HFF-Myc (cell line): ENCODE measurements around the gene SSNA1.

Experiments
- DNase-seq: peaks from one replicate; pipeline ENCODE4 v3.0.0-alpha.2; 2011; ENCODE audit warnings: low read depth; ENCODE audit errors: extremely low read depth
- H3K4me3 ChIP-seq: replicated peaks from 2 replicates; pipeline ENCODE4 v1.5.1; 2011; ENCODE audit warnings: low read depth, mild to moderate bottlenecking, control low read depth, low read length
- CTCF ChIP-seq: IDR thresholded peaks from 2 replicates; pipeline ENCODE4 v1.5.1; 2012; ENCODE audit warnings: mild to moderate bottlenecking, low read depth, low read length, control low read depth; ENCODE audit errors: missing control alignments

SSNA1 gene

GRCh38 chr9:137215196-137215986 is 26.9 kb downstream of the SSNA1 start:
- no peak overlapping the region for H3K4me3 ChIP-seq
- TF ChIP-seq CTCF: no peak
- no peak for DNase-seq

- TF ChIP-seq CTCF: no peak
- no peak overlapping the region for H3K4me3 ChIP-seq
- DNase-seq: no peak
Measured at GRCh38 chr9:137216188-137216965, 27.9 kb downstream of the SSNA1 start.

DNA sequence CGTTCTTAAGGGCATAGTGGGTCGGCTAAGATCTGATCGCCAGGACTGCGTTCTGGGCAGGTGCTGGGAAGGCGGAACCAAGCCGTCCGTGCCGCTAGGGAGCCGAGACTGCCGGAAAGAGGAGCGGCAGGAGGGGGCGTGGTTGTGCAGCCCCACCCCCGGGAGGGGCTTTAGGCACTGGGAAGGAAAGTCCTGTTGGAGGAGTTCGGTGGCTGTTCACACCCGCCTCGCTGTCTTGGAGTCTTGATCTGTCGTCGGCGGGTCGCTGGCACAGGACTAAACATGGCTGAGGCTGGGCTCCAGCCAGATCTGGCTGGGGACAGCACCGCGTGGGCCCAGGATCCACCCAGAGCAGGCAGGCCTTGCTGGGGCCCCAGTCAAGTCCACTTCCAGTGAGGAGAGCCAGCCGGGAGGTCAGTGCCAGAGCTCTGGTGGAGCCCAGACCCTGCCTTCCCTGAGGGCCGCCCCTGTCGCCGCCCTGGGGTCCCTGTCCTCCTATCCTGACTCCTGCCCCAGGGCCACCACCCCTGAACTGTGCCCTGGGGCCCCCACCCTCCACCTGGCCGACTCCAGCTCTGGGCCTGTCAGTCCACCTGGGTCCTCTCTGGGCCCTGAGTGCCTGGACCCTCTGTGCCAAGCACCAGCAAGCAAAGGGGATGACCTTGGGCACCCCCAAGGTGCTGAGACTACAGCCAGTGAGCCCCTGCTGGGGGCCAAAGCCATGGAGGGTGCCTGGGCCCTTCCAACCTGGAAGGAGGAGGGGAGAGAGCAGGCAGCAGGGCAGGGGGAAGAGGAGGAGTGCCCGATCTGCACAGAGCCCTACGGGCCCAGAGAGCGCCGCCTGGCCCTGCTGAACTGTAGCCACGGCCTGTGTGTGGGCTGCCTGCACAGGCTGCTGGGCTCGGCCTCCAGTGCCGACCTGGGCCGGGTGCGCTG is 29.1 kb downstream of the SSNA1 start:
- DNase-seq: no peak
- TF ChIP-seq CTCF: no peak
- H3K4me3 ChIP-seq: no peak overlapping the region

GRCh38 chr9:137218212-137218753 is 29.8 kb downstream of the SSNA1 start:
- no peak overlapping the region for H3K4me3 ChIP-seq
- DNase-seq: no peak
- TF ChIP-seq CTCF: no peak

DNA sequence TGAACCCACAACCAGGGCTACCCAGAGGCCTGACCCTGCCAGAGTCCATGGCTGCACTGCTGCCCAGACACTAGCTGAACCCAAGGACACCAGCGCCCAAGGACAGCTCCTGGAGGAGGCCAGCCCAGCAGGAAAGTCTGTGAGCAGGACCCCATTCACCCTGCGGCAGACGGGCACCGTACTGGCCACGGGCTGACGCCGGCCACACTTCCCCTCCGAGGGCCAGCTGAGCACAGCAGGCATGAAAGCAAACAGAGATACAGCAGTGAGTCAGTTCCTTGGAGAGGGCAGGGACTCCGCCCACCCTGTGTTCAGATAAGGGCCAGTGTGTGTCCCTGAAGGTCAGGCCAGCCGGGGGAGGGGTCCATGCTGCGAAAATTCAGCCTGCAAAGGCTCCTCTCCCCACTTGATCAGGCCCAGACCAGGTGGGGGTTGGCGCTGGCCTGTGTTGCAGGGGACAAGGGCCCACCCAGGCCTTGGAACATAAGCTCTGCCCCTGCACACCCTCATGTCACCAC is 30.3 kb downstream of the SSNA1 start:
- no peak overlapping the region for H3K4me3 ChIP-seq
- DNase-seq: no peak
- no peak for TF ChIP-seq CTCF

DNA sequence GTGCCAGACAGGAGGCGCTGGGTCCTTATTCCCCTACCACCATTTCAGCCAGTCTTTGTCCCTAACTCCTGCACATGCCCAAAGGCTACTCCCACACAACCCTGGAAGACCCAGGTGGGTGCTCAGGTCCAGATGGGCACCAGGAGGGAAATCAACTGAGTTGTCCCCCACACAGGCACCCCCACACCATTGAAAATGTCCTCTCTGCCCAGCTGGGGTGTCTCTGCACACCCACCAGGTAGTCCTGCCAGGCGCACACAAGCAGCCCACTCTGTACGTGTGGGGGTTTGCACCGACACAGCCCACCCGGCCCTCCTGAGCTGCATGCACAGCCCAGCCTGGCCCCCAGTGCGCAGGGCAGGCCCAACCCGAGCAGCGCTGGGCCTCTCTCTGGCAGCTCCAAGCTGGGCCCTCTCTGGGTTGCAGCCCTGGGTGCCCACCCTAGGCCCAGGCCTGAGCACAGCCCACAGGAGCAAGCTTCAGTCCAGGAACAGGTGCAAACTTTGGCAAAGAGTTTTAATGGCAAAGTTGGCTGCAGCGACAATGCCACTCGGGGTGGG is 31.4 kb downstream of the SSNA1 start:
- no peak overlapping the region for H3K4me3 ChIP-seq
- TF ChIP-seq CTCF: no peak
- DNase-seq: no peak
